K562 (cell line): Measurements from ENCODE around the gene TRIP10. TPM values are rescaled to one million over a fixed set of nuclear protein-coding genes. Genes with fewer than 3 reads are reported as not detected.

ENCODE experiments used
- ATAC-seq: fragments of 200-7000 bp; cut with Tn5 transposase; 3 replicates; pipeline ENCODE4 v1.9.1; 2020; ENCODE audit warnings: moderate library complexity
- BruUV-seq: library from RNA; stranded (reverse); fragments of 400-500 nt; replicated peaks from 2 replicates; lab custom pipeline; 2021; lab: Mats Ljungman, UMichigan
- CTCF ChIA-PET: fragments of 300-600 bp; formaldehyde crosslinking; extraction: SDS; loops from one replicate; lab custom pipeline; 2021; ENCODE audit warnings: low intra/inter-chr PET ratio; lab: Yijun Ruan, JAX
- POLR2A ChIA-PET: fragments of 300-600, 350-650 bp; sonication (Branson Sonifier 250); formaldehyde crosslinking; extraction: SDS; loops from one replicate; lab custom pipeline; 2021; ENCODE audit warnings: antibody characterized with exemption, inconsistent platforms; lab: Yijun Ruan, JAX
- DNase-seq, 4 experiments: peaks; one replicate each; pipeline versions ENCODE4 v3.0.0 to v3.0.0-alpha.2; 2011 to 2018; ENCODE audit warnings: low spot score in 3 of 4, mixed read lengths in 3 of 4; ENCODE audit errors: extremely low read depth in 1 of 4
- FAIRE-seq: peaks from 2 replicates; lab custom pipeline; 2011; peaks lifted over from hg19 to GRCh38; lab: Jason Lieb, UNC
- H2AFZ ChIP-seq: 2 replicates; pipeline ENCODE4 v1.6.0; 2011; ENCODE audit warnings: low read depth, low read length, control low read depth, inconsistent platforms
- H3K27ac ChIP-seq: fragments of 200-600 bp; 3 replicates; pipeline ENCODE4 v1.8.0; 2011; ENCODE audit warnings: low read depth, mild to moderate bottlenecking, control low read depth, inconsistent platforms, low read length, moderate library complexity, mixed read lengths; ENCODE audit errors: extremely low read depth
- H3K27me3 ChIP-seq, 2 experiments: fragments of 300-600 bp in 1 of 2; 2 replicates in 1 of 2; 3 replicates in 1 of 2; pipeline versions ENCODE4 v1.6.0 to v1.8.0; 2011; ENCODE audit warnings: inconsistent platforms in 2 of 2, low read length in 2 of 2, mild to moderate bottlenecking in 1 of 2, mixed read lengths in 1 of 2, moderate library complexity in 1 of 2; ENCODE audit not compliant: control insufficient read depth in 2 of 2, insufficient read depth in 2 of 2
- H3K36me3 ChIP-seq: fragments of 300-600 bp; 3 replicates; pipeline ENCODE4 v1.8.0; 2011; ENCODE audit warnings: mild to moderate bottlenecking, low read length, inconsistent platforms; ENCODE audit not compliant: control insufficient read depth, insufficient read depth
- H3K4me1 ChIP-seq, 2 experiments: fragments of 200-600 bp in 1 of 2; replicated peaks in 1 of 2; 2 replicates in 1 of 2; 3 replicates in 1 of 2; pipeline versions ENCODE4 v1.5.1 to v1.8.0; 2011; ENCODE audit warnings: inconsistent platforms in 2 of 2, low read length in 2 of 2, mild to moderate bottlenecking in 1 of 2, mixed read lengths in 1 of 2, moderate library complexity in 1 of 2; ENCODE audit not compliant: control insufficient read depth in 2 of 2, insufficient read depth in 2 of 2
- H3K4me2 ChIP-seq: 2 replicates; pipeline ENCODE4 v1.6.1; 2011; ENCODE audit warnings: low read length, control low read depth, inconsistent platforms, mixed read lengths; ENCODE audit not compliant: insufficient read depth
- H3K4me3 ChIP-seq: fragments of 200-600 bp; sonication (generic), shearing (Covaris generic); 2 replicates; pipeline ENCODE4 v1.5.1; 2016; ENCODE audit warnings: control low read depth, inconsistent platforms
- H3K79me2 ChIP-seq: fragments of 200-600 bp; 3 replicates; pipeline ENCODE4 v1.8.0; 2011; ENCODE audit warnings: low read length, inconsistent platforms; ENCODE audit not compliant: control insufficient read depth, insufficient read depth
- H3K9ac ChIP-seq, 2 experiments: 2 replicates each; pipeline versions ENCODE4 v1.6.0 to v1.6.1; 2011; ENCODE audit warnings: low read depth in 2 of 2, low read length in 2 of 2, control low read depth in 1 of 2, inconsistent platforms in 1 of 2, mild to moderate bottlenecking in 1 of 2, mixed read lengths in 1 of 2; ENCODE audit not compliant: insufficient read depth in 1 of 2
- H3K9me1 ChIP-seq: one replicate; pipeline ENCODE4 v1.6.0; 2011; ENCODE audit warnings: inconsistent platforms, mild to moderate bottlenecking, low read length, moderate library complexity; ENCODE audit not compliant: control insufficient read depth, insufficient read depth
- H3K9me3 ChIP-seq: replicated peaks from 2 replicates; pipeline ENCODE4 v1.5.1; 2011; ENCODE audit warnings: low read depth, low read length, inconsistent platforms; ENCODE audit not compliant: control insufficient read depth, insufficient read depth
- H4K20me1 ChIP-seq: replicated peaks from 2 replicates; pipeline ENCODE4 v1.6.1; 2011; ENCODE audit warnings: low read length, inconsistent platforms, mixed read lengths; ENCODE audit not compliant: control insufficient read depth, insufficient read depth
- ARNT ChIP-seq, 2 experiments: fragments of 450-650 bp; IDR thresholded peaks; 2 replicates each; pipeline ENCODE4 v1.6.1; 2016; ENCODE audit warnings: mild to moderate bottlenecking in 1 of 2
- GATA2 ChIP-seq: sonication (generic); formaldehyde crosslinking; IDR thresholded peaks from 2 replicates; pipeline ENCODE4 v1.4.0; 2020; ENCODE audit warnings: mild to moderate bottlenecking, missing genetic modification reagents
- HNRNPK ChIP-seq: fragments of 200-400 bp; formaldehyde crosslinking; IDR thresholded peaks from one replicate; pipeline ENCODE4 v1.6.1; 2018; ENCODE audit warnings: mild to moderate bottlenecking, low read depth, low read length; ENCODE audit not compliant: poor library complexity, severe bottlenecking
- MCM2 ChIP-seq: fragments of 450-650 bp; IDR thresholded peaks from 2 replicates; pipeline ENCODE4 v1.6.1; 2017; ENCODE audit warnings: low read depth, mild to moderate bottlenecking
- RBM14 ChIP-seq: fragments of 200-400 bp; formaldehyde crosslinking; IDR thresholded peaks from 2 replicates; pipeline ENCODE4 v1.6.1; 2018; ENCODE audit warnings: low read depth, mild to moderate bottlenecking, low read length, moderate library complexity, borderline replicate concordance; ENCODE audit not compliant: insufficient read depth
- REST ChIP-seq, 2 experiments: fragments of 450-650 bp; formaldehyde crosslinking in 1 of 2; IDR thresholded peaks; 2 replicates each; pipeline versions ENCODE4 v1.4.0 to v1.6.1; 2014 to 2020; ENCODE audit warnings: mild to moderate bottlenecking in 2 of 2, borderline replicate concordance in 1 of 2, low read depth in 1 of 2
- RFX1 ChIP-seq: fragments of 450-650 bp; IDR thresholded peaks from 2 replicates; pipeline ENCODE4 v1.6.1; 2016; ENCODE audit warnings: mild to moderate bottlenecking, moderate library complexity
- SMC3 ChIP-seq: conservative IDR thresholded peaks from 2 replicates; pipeline ENCODE4 v1.6.1; 2011; ENCODE audit warnings: low read depth, low read length, improper control_type of control experiment; ENCODE audit not compliant: insufficient read depth
- SP2 ChIP-seq: IDR thresholded peaks from 2 replicates; pipeline ENCODE4 v1.6.1; 2011; ENCODE audit warnings: mild to moderate bottlenecking, low read depth, low read length, moderate library complexity; ENCODE audit not compliant: poor library complexity, severe bottlenecking; ENCODE audit errors: extremely low read depth
- SRSF1 ChIP-seq: fragments of 200-400 bp; formaldehyde crosslinking; IDR thresholded peaks from 2 replicates; pipeline ENCODE4 v1.6.1; 2017; ENCODE audit warnings: mild to moderate bottlenecking, low read depth, low read length, moderate library complexity
- ZNF133 ChIP-seq: fragments of 250-450 bp; sonication (Bioruptor Pico); IDR thresholded peaks from 2 replicates; pipeline ENCODE4 v1.4.0; 2020; ENCODE audit warnings: mild to moderate bottlenecking
- ZNF436 ChIP-seq: fragments of 250-450, 450-650 bp; sonication (Bioruptor Pico); formaldehyde crosslinking; IDR thresholded peaks from 2 replicates; pipeline ENCODE4 v1.7.0; 2020; ENCODE audit warnings: mild to moderate bottlenecking
- ZNF766 ChIP-seq: fragments of 200-800 bp; sonication (Bioruptor generic); conservative IDR thresholded peaks from 2 replicates; pipeline ENCODE4 v1.6.1; 2016; ENCODE audit warnings: missing genetic modification characterization, missing compliant biosample characterization
- WGBS: fragments of 100-300 bp; shearing (Covaris generic); methylation state at CpG from one replicate; pipeline ENCODE4 v1.1.6; 2016; ENCODE audit warnings: low coverage, mixed read lengths; ENCODE audit not compliant: insufficient coverage; ENCODE audit errors: missing lambda C conversion rate; 5-methylcytosine and 5-hydroxymethylcytosine counted together
- in situ Hi-C: fragments of 300-500 bp; cut with MboI; formaldehyde crosslinking; loops from 4 replicates; pipeline ENCODE4 v1.15.0; 2018; ENCODE audit warnings: inconsistent platforms, mixed read lengths
- intact Hi-C: fragments of 100-400 bp; cut with micrococcal nuclease; formaldehyde crosslinking; loops from 2 replicates; pipeline ENCODE4 v1.14.2; 2022
- polyA plus RNA-seq, 8 experiments: library from polyadenylated mRNA; depleted of rRNA in 4 of 8; stranded (reverse) in 5 of 8; unstranded in 3 of 8; fragments of >200 nt; fragmentation: Nextera tagmentation in 2 of 8; fragmentation: Illumina TruSeq in 1 of 8; extraction: Ambion mirVana in 2 of 8; extraction: Trizol in 1 of 8; gene quantifications; 2 replicates each; pipeline versions ENCODE4 v1.2.1 to v1.2.3, GENCODE V29; 2011 to 2014; ENCODE audit warnings: inconsistent platforms in 1 of 8, missing spikeins in 1 of 8
- total RNA-seq, 7 experiments: library from RNA; depleted of rRNA in 6 of 7; stranded (reverse); fragments of >200 nt in 6 of 7; fragmentation: Illumina TruSeq in 2 of 7; extraction: Trizol in 2 of 7; gene quantifications; 2 replicates each; pipeline versions ENCODE4 v1.2.1 to v1.2.3, GENCODE V29; 2011 to 2021; ENCODE audit warnings: low replicate concordance in 1 of 7
- TF ChIP-seq, protein P1 (sequence below): fragments of 250-450 bp; sonication (Bioruptor Pico); IDR thresholded peaks from 2 replicates; pipeline ENCODE4 v1.6.1; 2021; ENCODE audit warnings: mild to moderate bottlenecking

TRIP10 gene
- total and polyA plus RNA-seq, 9 of the 15 experiments (the other 6 are each of a cell fraction or from before 2014, with no cell fraction given): 1.2 to 66.8 (median 36.1) TPM

GRCh38 chr19:6754136-6754535 lies 14.7 kb downstream of the TRIP10 start:
- TF ChIP-seq ZNF436 (CRISPR knock-in tag) (no peak), ZNF133 (CRISPR knock-in tag) (no peak), ZNF766 (CRISPR knock-in tag) (no peak), HNRNPK (no peak), REST (IDR thresholded peaks at IDR 0.05; ENCODE audit: borderline replicate concordance) (no peak), REST (CRISPR knock-in tag; IDR thresholded peaks at IDR 0.05; ENCODE audit: low read depth) (no peak), RBM14 (no peak), GATA2 (CRISPR knock-in tag) (no peak), SRSF1 (no peak), SP2 (no peak), SMC3 (no peak), ARNT (IDR thresholded peaks at IDR 0.05) (no peak), MCM2 (no peak), RFX1 (no peak)
- TF ChIP-seq, protein P1, sequence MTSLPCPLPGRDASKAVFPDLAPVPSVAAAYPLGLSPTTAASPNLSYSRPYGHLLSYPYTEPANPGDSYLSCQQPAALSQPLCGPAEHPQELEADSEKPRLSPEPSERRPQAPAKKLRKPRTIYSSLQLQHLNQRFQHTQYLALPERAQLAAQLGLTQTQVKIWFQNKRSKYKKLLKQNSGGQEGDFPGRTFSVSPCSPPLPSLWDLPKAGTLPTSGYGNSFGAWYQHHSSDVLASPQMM: no peak
- no TSS peak for BruUV-seq
- in situ Hi-C loops: no loop called here
- intact Hi-C loops: no loop called here
- FAIRE-seq (no peak), ATAC-seq (no peak), DNase-seq (no peak)
- H3K27me3 ChIP-seq: no peaks in the 10 kb centered on the region
- H3K4me2 ChIP-seq: no peak overlapping the region
- peaks cover 45% of the 10 kb centered on the region; the same call in 2 of the 3 replicates for H3K36me3 ChIP-seq
- H3K9me1 ChIP-seq: no peaks in the 10 kb centered on the region
- WGBS: 93% methylated on average over 18 of the region's 22 CpGs
- peak overlapping the region in 1 of 2 experiments; percentile 58; a peak in 2 of 4 replicates for H3K9ac ChIP-seq
- CTCF ChIA-PET: interaction anchor here (0.7 kb wide), 1 partner anchor 96 kb away, joined by 3 read pairs; no protein-coding TSS in a partner anchor
- no peaks in the 10 kb centered on the region for H4K20me1 ChIP-seq
- no peak overlapping the region for H3K4me3 ChIP-seq
- H3K79me2 ChIP-seq: no peaks in the 10 kb centered on the region
- POLR2A ChIA-PET: interaction anchor here (0.7 to 1.8 kb wide), 4 partner anchors 12 to 151 kb away, joined by 3 to 11 read pairs (median 4); partner anchors contain the start of gene SH2D3A
- H3K4me1 ChIP-seq: peaks cover 0 to 35% of the 10 kb centered on the region in 2 experiments; a peak in 3 of 5 replicates
- H3K27ac ChIP-seq: no peak overlapping the region
- H3K9me3 ChIP-seq: no peaks in the 10 kb centered on the region
- H2AFZ ChIP-seq: no peak overlapping the region
